WTC11 (cell line): ENCODE measurements around the gene RHOT2. TPM values are rescaled to one million over a fixed set of nuclear protein-coding genes. Genes with fewer than 3 reads are reported as not detected.

Source experiments
- ATAC-seq: fragments of 200-7000 bp; cut with Tn5 transposase; 2 replicates; pipeline ENCODE4 v1.10.0; 2021; ENCODE audit warnings: mild to moderate bottlenecking, moderate library complexity
- CTCF ChIA-PET: fragments of 300-600 bp; sonication (Branson Sonifier 250); formaldehyde crosslinking; loops from one replicate; lab custom pipeline; 2021; ENCODE audit warnings: antibody characterized with exemption; lab: Charles Lee
- POLR2A ChIA-PET: fragments of 350-600 bp; sonication (Branson Sonifier 250); formaldehyde crosslinking; loops from one replicate; lab custom pipeline; 2021; ENCODE audit warnings: antibody characterized with exemption; lab: Charles Lee
- DNase-seq: peaks from one replicate; pipeline ENCODE4 v3.0.0; 2021; ENCODE audit warnings: low spot score
- H3K27ac Mint-ChIP-seq: 2 replicates; pipeline ENCODE4 v1.8.0; 2021; ENCODE audit warnings: mixed read lengths
- H3K27me3 Mint-ChIP-seq: 2 replicates; pipeline ENCODE4 v1.8.0; 2021; ENCODE audit warnings: low read depth, mild to moderate bottlenecking, moderate library complexity, mixed read lengths
- H3K36me3 Mint-ChIP-seq: 2 replicates; pipeline ENCODE4 v1.8.0; 2021; ENCODE audit warnings: mixed read lengths
- H3K4me1 Mint-ChIP-seq: 2 replicates; pipeline ENCODE4 v1.8.0; 2022; ENCODE audit warnings: mixed read lengths
- H3K4me3 Mint-ChIP-seq: 2 replicates; pipeline ENCODE4 v1.8.0; 2021; ENCODE audit warnings: mild to moderate bottlenecking, moderate library complexity, mixed read lengths
- H3K9me3 Mint-ChIP-seq: 2 replicates; pipeline ENCODE4 v1.8.0; 2021; ENCODE audit warnings: mixed read lengths
- CBFB ChIP-seq: sonication (generic); formaldehyde crosslinking; IDR thresholded peaks from 2 replicates; pipeline ENCODE4 v1.8.1; 2022; ENCODE audit warnings: mild to moderate bottlenecking, low read depth, missing genetic modification reagents
- FOXK1 ChIP-seq: sonication (generic); formaldehyde crosslinking; IDR thresholded peaks from 2 replicates; pipeline ENCODE4 v1.8.0; 2022; ENCODE audit warnings: mild to moderate bottlenecking, moderate library complexity, missing genetic modification reagents
- NR2C2 ChIP-seq: sonication (generic); formaldehyde crosslinking; IDR thresholded peaks from 2 replicates; pipeline ENCODE4 v1.8.0; 2022; ENCODE audit warnings: mild to moderate bottlenecking, missing genetic modification reagents
- SOX15 ChIP-seq: fragments of 250-450 bp; sonication (Bioruptor Pico); IDR thresholded peaks from 2 replicates; pipeline ENCODE4 v1.9.0; 2021; ENCODE audit warnings: mild to moderate bottlenecking
- TEAD1 ChIP-seq: sonication (generic); formaldehyde crosslinking; IDR thresholded peaks from 2 replicates; pipeline ENCODE4 v1.8.0; 2022; ENCODE audit warnings: mild to moderate bottlenecking, missing genetic modification reagents
- TEAD4 ChIP-seq: sonication (generic); formaldehyde crosslinking; IDR thresholded peaks from 2 replicates; pipeline ENCODE4 v1.8.0; 2022; ENCODE audit warnings: mild to moderate bottlenecking, missing genetic modification reagents
- ZNF263 ChIP-seq: sonication (generic); formaldehyde crosslinking; IDR thresholded peaks from 2 replicates; pipeline ENCODE4 v1.8.1; 2022; ENCODE audit warnings: low read depth, mild to moderate bottlenecking, moderate library complexity, missing genetic modification reagents
- ZNF416 ChIP-seq: fragments of 250-450 bp; sonication (Bioruptor Pico); IDR thresholded peaks from 2 replicates; pipeline ENCODE4 v1.9.0; 2021; ENCODE audit warnings: mild to moderate bottlenecking, inconsistent platforms
- ZNF423 ChIP-seq: fragments of 250-450 bp; sonication (Bioruptor Pico); IDR thresholded peaks from 2 replicates; pipeline ENCODE4 v2.1.2; 2022; ENCODE audit warnings: mild to moderate bottlenecking, moderate library complexity
- total RNA-seq: library from RNA; stranded (reverse); gene quantifications from 3 replicates; pipeline ENCODE4 v1.2.3, GENCODE V29; 2021
- TF ChIP-seq, protein P1 (sequence below): sonication (generic); formaldehyde crosslinking; IDR thresholded peaks from 2 replicates; pipeline ENCODE4 v1.8.0; 2023; ENCODE audit warnings: mild to moderate bottlenecking, missing genetic modification reagents
- TF ChIP-seq, protein P2 (sequence below): sonication (generic); formaldehyde crosslinking; IDR thresholded peaks from 2 replicates; pipeline ENCODE4 v1.8.0; 2022; ENCODE audit warnings: mild to moderate bottlenecking, missing genetic modification reagents
- TF ChIP-seq, protein P3 (sequence below): sonication (generic); formaldehyde crosslinking; IDR thresholded peaks from 2 replicates; pipeline ENCODE4 v1.8.1; 2023; ENCODE audit warnings: mild to moderate bottlenecking, missing genetic modification reagents, moderate library complexity
- TF ChIP-seq, protein P4 (sequence below): fragments of 250-450 bp; sonication (Bioruptor Pico); IDR thresholded peaks from 2 replicates; pipeline ENCODE4 v1.9.0; 2021; ENCODE audit warnings: mild to moderate bottlenecking, borderline replicate concordance
- TF ChIP-seq, protein P5 (sequence below): sonication (generic); formaldehyde crosslinking; IDR thresholded peaks from 2 replicates; pipeline ENCODE4 v1.8.0; 2022; ENCODE audit warnings: mild to moderate bottlenecking, missing genetic modification reagents
- TF ChIP-seq, protein P6 (sequence below): sonication (generic); formaldehyde crosslinking; IDR thresholded peaks from 2 replicates; pipeline ENCODE4 v1.8.1; 2023; ENCODE audit warnings: mild to moderate bottlenecking, missing genetic modification reagents
- TF ChIP-seq, protein P7 (sequence below): sonication (generic); formaldehyde crosslinking; IDR thresholded peaks from 2 replicates; pipeline ENCODE4 v1.8.1; 2022; ENCODE audit warnings: mild to moderate bottlenecking, missing genetic modification reagents, moderate library complexity, borderline replicate concordance
- TF ChIP-seq, protein P8 (sequence below): sonication (generic); formaldehyde crosslinking; conservative IDR thresholded peaks from 2 replicates; pipeline ENCODE4 v1.8.1; 2022; ENCODE audit warnings: mild to moderate bottlenecking, missing genetic modification reagents
- TF ChIP-seq, protein P9 (sequence below): fragments of 250-450 bp; sonication (Bioruptor Pico); IDR thresholded peaks from 2 replicates; pipeline ENCODE4 v1.9.0; 2021; ENCODE audit warnings: moderate library complexity, mild to moderate bottlenecking, inconsistent platforms, borderline replicate concordance
- TF ChIP-seq, protein P10 (sequence below): fragments of 200-600 bp; IDR thresholded peaks from 2 replicates; pipeline ENCODE4 v1.8.0; 2022; ENCODE audit warnings: antibody characterized with exemption

Gene RHOT2
- total RNA-seq, 1 experiment from 2014 or later, result 285 TPM

DNA sequence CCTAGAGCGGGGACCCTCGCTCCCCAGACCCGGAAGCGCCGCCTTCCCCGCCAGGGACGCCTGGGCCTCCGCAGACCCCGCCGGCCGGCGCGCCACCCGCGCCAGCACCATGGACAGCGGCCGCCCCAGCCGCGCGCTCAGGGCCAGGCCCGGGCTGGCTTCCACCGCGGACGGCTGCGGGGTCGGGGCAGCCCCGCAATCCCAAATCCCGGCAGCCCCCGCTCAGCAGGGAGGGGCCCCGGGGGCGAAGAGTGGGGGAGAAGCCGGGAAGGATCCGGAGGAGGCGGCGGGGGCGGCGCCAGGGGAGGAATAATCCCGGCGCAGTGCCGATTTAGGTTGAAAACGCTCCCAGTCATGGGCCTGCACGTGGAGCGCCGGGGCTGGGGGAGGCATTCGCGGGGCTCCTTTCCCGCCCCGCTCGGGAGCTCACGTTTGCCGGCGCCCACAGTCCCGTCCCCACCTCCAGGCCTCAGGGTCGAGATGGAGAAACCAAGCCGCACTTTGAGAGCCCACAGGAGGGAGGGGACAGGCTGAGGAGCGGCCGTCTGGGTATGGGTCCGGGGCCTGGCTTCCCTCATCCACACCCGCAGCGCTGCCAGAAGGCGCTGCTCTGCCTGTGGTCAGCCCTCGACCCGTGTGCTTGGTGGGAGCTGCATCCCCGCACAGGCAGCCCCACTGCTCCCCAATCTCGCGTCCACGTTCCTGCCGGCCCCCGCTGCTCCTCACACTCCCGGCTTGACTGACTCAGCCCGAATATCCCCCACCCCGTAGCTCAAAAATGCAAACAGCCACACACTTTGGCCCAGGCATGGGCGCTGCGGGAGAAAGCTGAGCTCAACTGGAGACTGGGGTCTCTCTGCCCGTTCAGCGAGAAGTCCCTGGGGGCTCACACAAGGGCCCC lies 33.0 kb downstream of the RHOT2 start:
- POLR2A ChIA-PET, result no interaction called here
- no peak overlapping the region for H3K4me3 Mint-ChIP-seq
- peak; percentile 72 for ATAC-seq
- CTCF ChIA-PET, result interaction anchor here (0.9 to 4.5 kb wide), 5 partner anchors 11 to 25 kb away, joined by 3 to 25 read pairs (median 5); partner anchors contain the start of genes CCDC78 and METRN
- no peaks in the 10 kb centered on the region for H3K9me3 Mint-ChIP-seq
- no peaks in the 10 kb centered on the region for H3K36me3 Mint-ChIP-seq
- H3K27ac Mint-ChIP-seq, result no peak overlapping the region
- no peaks in the 10 kb centered on the region for H3K4me1 Mint-ChIP-seq
- DNase-seq, result peak; percentile 76
- H3K27me3 Mint-ChIP-seq, result peaks cover 82% of the 10 kb centered on the region
- TF ChIP-seq, protein P1, sequence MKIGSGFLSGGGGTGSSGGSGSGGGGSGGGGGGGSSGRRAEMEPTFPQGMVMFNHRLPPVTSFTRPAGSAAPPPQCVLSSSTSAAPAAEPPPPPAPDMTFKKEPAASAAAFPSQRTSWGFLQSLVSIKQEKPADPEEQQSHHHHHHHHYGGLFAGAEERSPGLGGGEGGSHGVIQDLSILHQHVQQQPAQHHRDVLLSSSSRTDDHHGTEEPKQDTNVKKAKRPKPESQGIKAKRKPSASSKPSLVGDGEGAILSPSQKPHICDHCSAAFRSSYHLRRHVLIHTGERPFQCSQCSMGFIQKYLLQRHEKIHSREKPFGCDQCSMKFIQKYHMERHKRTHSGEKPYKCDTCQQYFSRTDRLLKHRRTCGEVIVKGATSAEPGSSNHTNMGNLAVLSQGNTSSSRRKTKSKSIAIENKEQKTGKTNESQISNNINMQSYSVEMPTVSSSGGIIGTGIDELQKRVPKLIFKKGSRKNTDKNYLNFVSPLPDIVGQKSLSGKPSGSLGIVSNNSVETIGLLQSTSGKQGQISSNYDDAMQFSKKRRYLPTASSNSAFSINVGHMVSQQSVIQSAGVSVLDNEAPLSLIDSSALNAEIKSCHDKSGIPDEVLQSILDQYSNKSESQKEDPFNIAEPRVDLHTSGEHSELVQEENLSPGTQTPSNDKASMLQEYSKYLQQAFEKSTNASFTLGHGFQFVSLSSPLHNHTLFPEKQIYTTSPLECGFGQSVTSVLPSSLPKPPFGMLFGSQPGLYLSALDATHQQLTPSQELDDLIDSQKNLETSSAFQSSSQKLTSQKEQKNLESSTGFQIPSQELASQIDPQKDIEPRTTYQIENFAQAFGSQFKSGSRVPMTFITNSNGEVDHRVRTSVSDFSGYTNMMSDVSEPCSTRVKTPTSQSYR (CRISPR knock-in tag), result no peak
- TF ChIP-seq NR2C2 (CRISPR knock-in tag) (0 out of 2 replicates have a peak, but pooled peaks have one; percentile 63), TEAD4 (CRISPR knock-in tag) (peak; percentile 89; the same call in 1 of the 2 replicates), ZNF263 (peak; percentile 70; the same call in 1 of the 2 replicates), ZNF423 (no peak), TEAD1 (peak; percentile 96), ZNF416 (CRISPR knock-in tag) (no peak), SOX15 (CRISPR knock-in tag) (no peak), CBFB (CRISPR knock-in tag) (0 out of 2 replicates have a peak, but pooled peaks have one; percentile 57), FOXK1 (CRISPR knock-in tag) (peak; percentile 86)
- TF ChIP-seq, protein P2, sequence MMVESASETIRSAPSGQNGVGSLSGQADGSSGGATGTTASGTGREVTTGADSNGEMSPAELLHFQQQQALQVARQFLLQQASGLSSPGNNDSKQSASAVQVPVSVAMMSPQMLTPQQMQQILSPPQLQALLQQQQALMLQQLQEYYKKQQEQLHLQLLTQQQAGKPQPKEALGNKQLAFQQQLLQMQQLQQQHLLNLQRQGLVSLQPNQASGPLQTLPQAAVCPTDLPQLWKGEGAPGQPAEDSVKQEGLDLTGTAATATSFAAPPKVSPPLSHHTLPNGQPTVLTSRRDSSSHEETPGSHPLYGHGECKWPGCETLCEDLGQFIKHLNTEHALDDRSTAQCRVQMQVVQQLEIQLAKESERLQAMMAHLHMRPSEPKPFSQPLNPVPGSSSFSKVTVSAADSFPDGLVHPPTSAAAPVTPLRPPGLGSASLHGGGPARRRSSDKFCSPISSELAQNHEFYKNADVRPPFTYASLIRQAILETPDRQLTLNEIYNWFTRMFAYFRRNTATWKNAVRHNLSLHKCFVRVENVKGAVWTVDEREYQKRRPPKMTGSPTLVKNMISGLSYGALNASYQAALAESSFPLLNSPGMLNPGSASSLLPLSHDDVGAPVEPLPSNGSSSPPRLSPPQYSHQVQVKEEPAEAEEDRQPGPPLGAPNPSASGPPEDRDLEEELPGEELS, result peak; percentile 98
- TF ChIP-seq, protein P3, sequence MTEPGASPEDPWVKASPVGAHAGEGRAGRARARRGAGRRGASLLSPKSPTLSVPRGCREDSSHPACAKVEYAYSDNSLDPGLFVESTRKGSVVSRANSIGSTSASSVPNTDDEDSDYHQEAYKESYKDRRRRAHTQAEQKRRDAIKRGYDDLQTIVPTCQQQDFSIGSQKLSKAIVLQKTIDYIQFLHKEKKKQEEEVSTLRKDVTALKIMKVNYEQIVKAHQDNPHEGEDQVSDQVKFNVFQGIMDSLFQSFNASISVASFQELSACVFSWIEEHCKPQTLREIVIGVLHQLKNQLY (CRISPR knock-in tag), result peak; percentile 91; the same call in 1 of the 2 replicates
- TF ChIP-seq, protein P4, sequence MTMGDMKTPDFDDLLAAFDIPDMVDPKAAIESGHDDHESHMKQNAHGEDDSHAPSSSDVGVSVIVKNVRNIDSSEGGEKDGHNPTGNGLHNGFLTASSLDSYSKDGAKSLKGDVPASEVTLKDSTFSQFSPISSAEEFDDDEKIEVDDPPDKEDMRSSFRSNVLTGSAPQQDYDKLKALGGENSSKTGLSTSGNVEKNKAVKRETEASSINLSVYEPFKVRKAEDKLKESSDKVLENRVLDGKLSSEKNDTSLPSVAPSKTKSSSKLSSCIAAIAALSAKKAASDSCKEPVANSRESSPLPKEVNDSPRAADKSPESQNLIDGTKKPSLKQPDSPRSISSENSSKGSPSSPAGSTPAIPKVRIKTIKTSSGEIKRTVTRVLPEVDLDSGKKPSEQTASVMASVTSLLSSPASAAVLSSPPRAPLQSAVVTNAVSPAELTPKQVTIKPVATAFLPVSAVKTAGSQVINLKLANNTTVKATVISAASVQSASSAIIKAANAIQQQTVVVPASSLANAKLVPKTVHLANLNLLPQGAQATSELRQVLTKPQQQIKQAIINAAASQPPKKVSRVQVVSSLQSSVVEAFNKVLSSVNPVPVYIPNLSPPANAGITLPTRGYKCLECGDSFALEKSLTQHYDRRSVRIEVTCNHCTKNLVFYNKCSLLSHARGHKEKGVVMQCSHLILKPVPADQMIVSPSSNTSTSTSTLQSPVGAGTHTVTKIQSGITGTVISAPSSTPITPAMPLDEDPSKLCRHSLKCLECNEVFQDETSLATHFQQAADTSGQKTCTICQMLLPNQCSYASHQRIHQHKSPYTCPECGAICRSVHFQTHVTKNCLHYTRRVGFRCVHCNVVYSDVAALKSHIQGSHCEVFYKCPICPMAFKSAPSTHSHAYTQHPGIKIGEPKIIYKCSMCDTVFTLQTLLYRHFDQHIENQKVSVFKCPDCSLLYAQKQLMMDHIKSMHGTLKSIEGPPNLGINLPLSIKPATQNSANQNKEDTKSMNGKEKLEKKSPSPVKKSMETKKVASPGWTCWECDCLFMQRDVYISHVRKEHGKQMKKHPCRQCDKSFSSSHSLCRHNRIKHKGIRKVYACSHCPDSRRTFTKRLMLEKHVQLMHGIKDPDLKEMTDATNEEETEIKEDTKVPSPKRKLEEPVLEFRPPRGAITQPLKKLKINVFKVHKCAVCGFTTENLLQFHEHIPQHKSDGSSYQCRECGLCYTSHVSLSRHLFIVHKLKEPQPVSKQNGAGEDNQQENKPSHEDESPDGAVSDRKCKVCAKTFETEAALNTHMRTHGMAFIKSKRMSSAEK (CRISPR knock-in tag), result no peak
- TF ChIP-seq, protein P5, sequence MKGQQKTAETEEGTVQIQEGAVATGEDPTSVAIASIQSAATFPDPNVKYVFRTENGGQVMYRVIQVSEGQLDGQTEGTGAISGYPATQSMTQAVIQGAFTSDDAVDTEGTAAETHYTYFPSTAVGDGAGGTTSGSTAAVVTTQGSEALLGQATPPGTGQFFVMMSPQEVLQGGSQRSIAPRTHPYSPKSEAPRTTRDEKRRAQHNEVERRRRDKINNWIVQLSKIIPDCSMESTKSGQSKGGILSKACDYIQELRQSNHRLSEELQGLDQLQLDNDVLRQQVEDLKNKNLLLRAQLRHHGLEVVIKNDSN, result no peak
- TF ChIP-seq, protein P6, sequence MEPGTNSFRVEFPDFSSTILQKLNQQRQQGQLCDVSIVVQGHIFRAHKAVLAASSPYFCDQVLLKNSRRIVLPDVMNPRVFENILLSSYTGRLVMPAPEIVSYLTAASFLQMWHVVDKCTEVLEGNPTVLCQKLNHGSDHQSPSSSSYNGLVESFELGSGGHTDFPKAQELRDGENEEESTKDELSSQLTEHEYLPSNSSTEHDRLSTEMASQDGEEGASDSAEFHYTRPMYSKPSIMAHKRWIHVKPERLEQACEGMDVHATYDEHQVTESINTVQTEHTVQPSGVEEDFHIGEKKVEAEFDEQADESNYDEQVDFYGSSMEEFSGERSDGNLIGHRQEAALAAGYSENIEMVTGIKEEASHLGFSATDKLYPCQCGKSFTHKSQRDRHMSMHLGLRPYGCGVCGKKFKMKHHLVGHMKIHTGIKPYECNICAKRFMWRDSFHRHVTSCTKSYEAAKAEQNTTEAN, result peak; percentile 63; the same call in 1 of the 2 replicates
- TF ChIP-seq, protein P7, sequence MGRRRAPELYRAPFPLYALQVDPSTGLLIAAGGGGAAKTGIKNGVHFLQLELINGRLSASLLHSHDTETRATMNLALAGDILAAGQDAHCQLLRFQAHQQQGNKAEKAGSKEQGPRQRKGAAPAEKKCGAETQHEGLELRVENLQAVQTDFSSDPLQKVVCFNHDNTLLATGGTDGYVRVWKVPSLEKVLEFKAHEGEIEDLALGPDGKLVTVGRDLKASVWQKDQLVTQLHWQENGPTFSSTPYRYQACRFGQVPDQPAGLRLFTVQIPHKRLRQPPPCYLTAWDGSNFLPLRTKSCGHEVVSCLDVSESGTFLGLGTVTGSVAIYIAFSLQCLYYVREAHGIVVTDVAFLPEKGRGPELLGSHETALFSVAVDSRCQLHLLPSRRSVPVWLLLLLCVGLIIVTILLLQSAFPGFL, result peak; percentile 25; the same call in 1 of the 2 replicates
- TF ChIP-seq, protein P8, sequence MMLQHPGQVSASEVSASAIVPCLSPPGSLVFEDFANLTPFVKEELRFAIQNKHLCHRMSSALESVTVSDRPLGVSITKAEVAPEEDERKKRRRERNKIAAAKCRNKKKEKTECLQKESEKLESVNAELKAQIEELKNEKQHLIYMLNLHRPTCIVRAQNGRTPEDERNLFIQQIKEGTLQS (CRISPR knock-in tag), result no peak
- TF ChIP-seq, protein P9, sequence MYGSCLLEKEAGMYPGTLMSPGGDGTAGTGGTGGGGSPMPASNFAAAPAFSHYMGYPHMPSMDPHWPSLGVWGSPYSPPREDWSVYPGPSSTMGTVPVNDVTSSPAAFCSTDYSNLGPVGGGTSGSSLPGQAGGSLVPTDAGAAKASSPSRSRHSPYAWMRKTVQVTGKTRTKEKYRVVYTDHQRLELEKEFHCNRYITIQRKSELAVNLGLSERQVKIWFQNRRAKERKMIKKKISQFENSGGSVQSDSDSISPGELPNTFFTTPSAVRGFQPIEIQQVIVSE, result no peak
- TF ChIP-seq, protein P10, sequence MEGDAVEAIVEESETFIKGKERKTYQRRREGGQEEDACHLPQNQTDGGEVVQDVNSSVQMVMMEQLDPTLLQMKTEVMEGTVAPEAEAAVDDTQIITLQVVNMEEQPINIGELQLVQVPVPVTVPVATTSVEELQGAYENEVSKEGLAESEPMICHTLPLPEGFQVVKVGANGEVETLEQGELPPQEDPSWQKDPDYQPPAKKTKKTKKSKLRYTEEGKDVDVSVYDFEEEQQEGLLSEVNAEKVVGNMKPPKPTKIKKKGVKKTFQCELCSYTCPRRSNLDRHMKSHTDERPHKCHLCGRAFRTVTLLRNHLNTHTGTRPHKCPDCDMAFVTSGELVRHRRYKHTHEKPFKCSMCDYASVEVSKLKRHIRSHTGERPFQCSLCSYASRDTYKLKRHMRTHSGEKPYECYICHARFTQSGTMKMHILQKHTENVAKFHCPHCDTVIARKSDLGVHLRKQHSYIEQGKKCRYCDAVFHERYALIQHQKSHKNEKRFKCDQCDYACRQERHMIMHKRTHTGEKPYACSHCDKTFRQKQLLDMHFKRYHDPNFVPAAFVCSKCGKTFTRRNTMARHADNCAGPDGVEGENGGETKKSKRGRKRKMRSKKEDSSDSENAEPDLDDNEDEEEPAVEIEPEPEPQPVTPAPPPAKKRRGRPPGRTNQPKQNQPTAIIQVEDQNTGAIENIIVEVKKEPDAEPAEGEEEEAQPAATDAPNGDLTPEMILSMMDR, result no peak
